Esophagus (tissue), 2 donors: ENCODE data around the gene PAQR8. TPM values are rescaled to one million over a fixed set of nuclear protein-coding genes. Genes with fewer than 3 reads are reported as not detected.

Experiments
- H3K27ac ChIP-seq, 2 donors: one replicate each; pipeline ENCODE4 v1.5.1; 2013; ENCODE audit warnings: low read depth in 2 of 2, mild to moderate bottlenecking in 2 of 2, inconsistent platforms in 1 of 2, low read length in 1 of 2, moderate library complexity in 1 of 2
- H3K27me3 ChIP-seq, 2 donors: one replicate each; pipeline ENCODE4 v1.6.1; 2013; ENCODE audit warnings: low read length in 2 of 2, control low read depth in 1 of 2, mild to moderate bottlenecking in 1 of 2; ENCODE audit not compliant: insufficient read depth in 2 of 2, control insufficient read depth in 1 of 2
- H3K36me3 ChIP-seq, 2 donors: one replicate each; pipeline ENCODE4 v1.6.1; 2013; ENCODE audit warnings: low read length in 1 of 2; ENCODE audit not compliant: control insufficient read depth in 2 of 2, insufficient read depth in 2 of 2
- H3K4me1 ChIP-seq, 2 donors: one replicate each; pipeline ENCODE4 v1.6.1; 2013; ENCODE audit warnings: low read length in 1 of 2; ENCODE audit not compliant: control insufficient read depth in 2 of 2, insufficient read depth in 2 of 2
- H3K4me3 ChIP-seq, 2 donors: one replicate each; pipeline ENCODE4 v1.5.1; 2013; ENCODE audit warnings: low read length in 2 of 2, mild to moderate bottlenecking in 2 of 2, low read depth in 1 of 2, moderate library complexity in 1 of 2
- H3K9me3 ChIP-seq, 2 donors: one replicate each; pipeline ENCODE4 v1.6.1; 2013; ENCODE audit warnings: mild to moderate bottlenecking in 2 of 2, low read depth in 1 of 2, low read length in 1 of 2, moderate library complexity in 1 of 2; ENCODE audit not compliant: control insufficient read depth in 2 of 2, insufficient read depth in 1 of 2
- WGBS, 2 donors: extraction: QIAGEN DNeasy Blood & Tissue Kit; methylation state at CpG; one replicate each; pipeline ENCODE4 v1.1.7; 2013; 5-methylcytosine and 5-hydroxymethylcytosine counted together
- polyA plus RNA-seq, 2 donors: library from polyadenylated mRNA; stranded (reverse); fragments of 200-250 nt; gene quantifications; one replicate each; pipeline ENCODE4 v1.2.3, GENCODE V29; 2013
- donor health status: healthy with polysubstance abuse.
- donor health status: Bipolar disorder and iron deficiency.

The PAQR8 gene
- polyA plus RNA-seq, 2 donors, result 5.1 to 7.7 TPM

GRCh38 chr6:52361414-52361944 is 472 bp upstream of the PAQR8 start:
- 25 to 30% methylated on average over 18 of the region's 18 CpGs for WGBS, 2 donors
- no peaks in the 10 kb centered on the region for H3K27me3 ChIP-seq
- H3K4me3 ChIP-seq, result peak overlapping the region; percentile 78 to 85
- H3K36me3 ChIP-seq, result no peaks in the 10 kb centered on the region
- no peaks in the 10 kb centered on the region for H3K9me3 ChIP-seq
- peak overlapping the region; percentile 75 to 83 for H3K27ac ChIP-seq
- peaks cover 0 to 5% of the 10 kb centered on the region in 2 donors for H3K4me1 ChIP-seq

DNA sequence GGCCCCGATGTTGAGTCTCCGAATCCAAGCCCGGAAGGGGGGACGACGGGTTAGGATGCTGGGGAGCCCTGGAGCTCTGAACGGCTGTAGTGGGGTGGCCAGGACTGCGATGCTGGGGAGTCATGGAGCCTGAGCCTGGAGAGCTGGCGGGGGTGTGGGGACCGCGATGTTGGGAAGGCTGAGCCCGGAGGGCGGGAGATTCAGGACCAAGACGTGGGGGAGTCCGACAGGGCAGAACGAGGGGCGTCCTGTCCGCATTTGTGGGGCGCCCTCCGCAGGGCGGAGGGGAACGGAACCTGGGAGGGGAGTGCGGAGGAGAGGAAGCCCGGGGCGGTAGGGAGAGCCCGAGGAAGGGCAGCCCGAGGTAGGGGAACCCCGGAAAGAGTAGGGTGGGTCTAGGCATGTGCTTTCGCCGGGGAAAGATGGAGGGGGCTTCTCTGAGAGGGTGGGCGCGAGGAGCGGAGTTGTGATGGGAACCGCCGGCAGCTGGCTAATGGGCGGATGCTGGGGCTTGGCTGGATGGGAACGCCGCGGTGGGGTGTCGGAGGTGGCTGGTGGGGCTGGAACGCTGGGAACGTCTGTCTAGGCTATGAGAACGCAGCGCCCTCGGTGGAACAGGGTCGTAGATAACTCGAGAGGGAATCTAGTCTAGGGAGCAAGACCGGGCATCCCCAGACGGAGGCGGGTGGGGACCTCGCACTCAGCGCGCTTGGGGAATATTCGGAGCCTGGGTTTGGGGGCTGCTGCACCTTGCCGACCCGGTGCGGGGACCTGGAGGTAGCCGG is 684 bp downstream of the PAQR8 start:
- peak overlapping the region; percentile 75 to 83 for H3K27ac ChIP-seq
- H3K4me1 ChIP-seq, result peaks cover 0 to 5% of the 10 kb centered on the region in 2 donors
- WGBS, 2 donors, result 1 to 2% methylated on average over 53 to 57 of the region's 57 CpGs
- H3K4me3 ChIP-seq, result peak overlapping the region; percentile 78 to 85
- no peaks in the 10 kb centered on the region for H3K27me3 ChIP-seq
- no peaks in the 10 kb centered on the region for H3K36me3 ChIP-seq
- H3K9me3 ChIP-seq, result no peaks in the 10 kb centered on the region

DNA sequence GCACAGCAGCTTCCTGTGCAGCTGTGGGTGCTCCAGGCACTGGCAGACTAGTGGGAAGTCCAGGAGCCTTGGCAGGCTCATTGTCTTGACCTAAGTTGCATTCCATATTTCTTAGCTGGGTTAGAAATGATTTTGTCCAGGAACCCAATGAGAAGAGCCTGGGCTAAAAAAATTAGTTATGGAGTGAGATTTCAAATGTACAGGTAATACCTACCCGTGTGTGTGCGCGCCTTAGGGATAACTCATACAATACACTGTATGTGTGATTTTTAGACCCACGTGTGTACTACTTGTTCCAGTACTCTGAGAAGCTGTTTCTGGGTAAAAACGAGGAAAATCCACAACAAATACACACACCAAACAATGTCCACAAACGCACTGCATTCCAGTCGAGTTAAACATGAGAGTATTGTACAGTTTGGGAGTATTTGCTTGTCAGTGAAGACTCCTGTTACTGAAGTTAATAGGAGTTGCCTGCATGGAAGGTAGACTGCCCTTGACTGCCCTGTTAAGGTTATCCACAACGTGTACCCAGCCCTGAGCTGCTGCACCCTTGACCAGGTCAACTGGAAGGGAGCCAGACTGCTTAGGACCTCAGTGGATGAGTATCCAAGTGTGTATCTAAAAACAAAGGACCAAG is 1.4 kb downstream of the PAQR8 start:
- Histone ChIP-seq H3K27ac (no peak overlapping the region), H3K4me1 (peaks cover 0 to 5% of the 10 kb centered on the region in 2 donors), H3K27me3 (no peaks in the 10 kb centered on the region), H3K4me3 (peak overlapping the region; percentile 78 to 85), H3K9me3 (no peaks in the 10 kb centered on the region), H3K36me3 (peaks cover 4% of the 10 kb centered on the region in 2 donors)
- 50 to 52% methylated on average over 8 of the region's 8 CpGs for WGBS, 2 donors

DNA sequence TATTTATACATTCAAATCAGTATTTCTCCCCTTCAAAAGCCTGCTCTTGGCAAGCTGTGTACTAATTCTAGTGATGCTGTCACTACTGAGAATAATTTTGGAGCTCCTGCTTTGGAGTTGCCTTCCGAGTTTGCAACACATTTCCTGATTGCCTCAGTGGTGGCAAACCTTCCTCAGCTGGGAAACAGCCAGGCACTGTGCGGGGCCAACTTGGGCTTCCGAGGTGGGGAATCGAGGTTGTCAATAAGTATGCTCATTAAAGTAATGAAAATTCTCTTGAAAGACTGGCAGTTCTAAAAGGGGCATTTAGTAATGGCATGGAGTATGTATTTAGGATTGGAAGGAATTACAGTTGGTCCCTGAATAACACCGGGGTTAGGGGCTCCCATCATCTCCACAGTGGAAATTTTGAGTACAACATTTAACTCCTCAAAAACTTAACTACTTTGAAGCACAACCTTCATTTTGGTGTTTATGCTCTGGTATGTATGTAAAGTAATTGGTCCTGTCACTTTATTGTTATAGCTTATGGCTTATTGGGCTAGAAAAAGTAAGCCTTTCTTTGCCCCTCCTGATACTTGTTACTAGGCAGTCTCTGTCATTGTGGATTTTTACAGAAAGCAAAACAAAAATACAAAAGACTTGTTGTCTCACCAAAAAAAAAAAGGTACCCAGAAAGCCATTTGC is 2.7 kb downstream of the PAQR8 start:
- H3K4me1 ChIP-seq, result peaks cover 0 to 5% of the 10 kb centered on the region in 2 donors
- peaks cover 4% of the 10 kb centered on the region in 2 donors for H3K36me3 ChIP-seq
- 70 to 83% methylated on average over 5 of the region's 5 CpGs for WGBS, 2 donors
- H3K9me3 ChIP-seq, result no peaks in the 10 kb centered on the region
- H3K4me3 ChIP-seq, result no peak overlapping the region
- H3K27ac ChIP-seq, result no peak overlapping the region
- H3K27me3 ChIP-seq, result no peaks in the 10 kb centered on the region

- 88 to 95% methylated on average over 4 of the region's 4 CpGs for WGBS, 2 donors
- Histone ChIP-seq H3K27ac (no peak overlapping the region), H3K27me3 (no peaks in the 10 kb centered on the region), H3K36me3 (peaks cover 4% of the 10 kb centered on the region in 2 donors), H3K4me1 (peaks cover 0 to 5% of the 10 kb centered on the region in 2 donors), H3K4me3 (no peak overlapping the region), H3K9me3 (no peaks in the 10 kb centered on the region)
These were observed 3.4 kb downstream of the PAQR8 start for GRCh38 chr6:52365317-52365716.

DNA sequence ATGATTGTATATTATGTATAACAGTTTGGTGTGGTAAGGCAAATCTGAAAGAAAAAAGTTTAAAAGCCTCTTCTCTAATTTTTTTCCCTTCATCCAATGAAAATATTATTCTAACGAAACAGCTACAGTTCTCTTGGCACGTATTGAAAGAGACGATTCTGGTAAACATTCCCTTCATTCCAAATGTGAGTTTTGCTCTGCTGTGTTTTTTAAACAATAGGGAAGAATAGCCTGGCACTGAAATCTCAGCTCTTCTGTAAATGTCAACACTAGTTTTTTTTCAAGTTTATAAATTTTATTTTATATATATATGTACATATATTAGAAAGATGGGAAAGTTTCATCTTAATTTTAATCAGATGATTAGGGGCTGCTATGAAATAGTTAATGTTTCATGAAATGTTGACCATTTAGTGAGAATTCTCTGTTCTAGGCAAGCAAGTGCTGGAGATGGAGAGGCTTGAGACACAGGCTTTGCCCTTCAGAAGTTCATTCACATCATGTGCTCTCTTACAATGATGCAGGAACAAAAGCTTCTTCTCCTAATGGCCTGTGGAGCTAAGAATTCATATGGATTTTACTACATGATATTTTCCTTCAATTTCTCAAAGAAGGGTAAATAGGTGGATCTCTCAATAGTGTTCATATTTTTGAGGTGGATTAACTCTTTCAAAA is 4.1 kb downstream of the PAQR8 start:
- Histone ChIP-seq H3K36me3 (peaks cover 4% of the 10 kb centered on the region in 2 donors), H3K9me3 (no peaks in the 10 kb centered on the region), H3K27ac (no peak overlapping the region), H3K4me1 (peaks cover 0 to 5% of the 10 kb centered on the region in 2 donors), H3K4me3 (no peak overlapping the region), H3K27me3 (no peaks in the 10 kb centered on the region)
- WGBS, 2 donors, result 66 to 70% methylated on average over 3 of the region's 3 CpGs

- Histone ChIP-seq H3K4me1 (peaks cover 0 to 3% of the 10 kb centered on the region in 2 donors), H3K4me3 (no peak overlapping the region), H3K27ac (no peak overlapping the region), H3K27me3 (no peaks in the 10 kb centered on the region), H3K9me3 (no peaks in the 10 kb centered on the region), H3K36me3 (peaks cover 4% of the 10 kb centered on the region in 2 donors)
- WGBS, 2 donors, result 85 to 92% methylated on average over 6 of the region's 6 CpGs
These were observed 6.1 kb downstream of the PAQR8 start for GRCh38 chr6:52368002-52368401.

DNA sequence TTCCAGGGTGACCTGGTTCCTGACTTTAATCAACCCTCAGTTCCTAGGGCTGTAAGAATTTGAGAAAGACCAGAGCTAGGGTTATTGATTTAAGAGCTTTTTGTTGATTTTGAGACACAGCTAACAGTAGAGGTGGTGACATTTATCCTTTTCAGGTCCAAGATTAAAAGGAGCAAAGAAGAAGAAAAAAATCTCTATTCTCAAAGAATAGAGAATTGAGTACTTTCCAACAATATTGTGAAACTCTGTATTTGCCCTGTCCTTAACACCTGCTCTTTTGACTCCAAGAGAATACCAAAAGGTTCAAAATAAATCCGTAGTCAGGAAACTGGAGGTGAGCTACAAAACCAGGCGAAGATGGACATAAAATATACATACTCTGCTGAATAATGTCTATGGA is 7.3 kb downstream of the PAQR8 start:
- WGBS, 2 donors, result 89 to 97% methylated on average over 2 of the region's 2 CpGs
- no peak overlapping the region for H3K27ac ChIP-seq

DNA sequence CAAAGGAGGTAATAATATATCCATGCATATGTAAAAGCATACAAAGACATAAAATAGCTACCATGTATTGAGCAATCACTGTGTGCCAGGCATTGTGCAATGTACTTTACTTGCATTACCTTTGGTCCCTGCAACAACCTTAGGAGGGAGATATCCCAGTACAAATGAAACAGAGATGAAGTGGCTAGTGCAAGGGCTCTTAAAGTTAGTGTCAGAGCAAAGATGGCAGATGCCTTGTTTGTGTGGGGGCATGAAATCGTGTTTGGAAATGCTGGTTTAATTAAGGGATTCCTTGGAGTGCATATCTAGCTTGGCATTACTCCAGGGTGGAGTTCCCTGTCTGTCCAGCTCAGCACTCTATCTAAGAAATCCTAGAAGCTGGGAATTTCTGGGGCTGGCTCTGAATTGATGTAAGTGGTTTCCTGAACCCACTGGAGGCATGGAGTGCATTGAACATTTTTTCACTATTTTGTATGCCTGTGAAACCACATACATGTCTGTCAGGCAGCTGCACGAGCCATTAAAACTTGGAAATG is 9.8 kb downstream of the PAQR8 start:
- 59 to 62% methylated on average over 2 of the region's 2 CpGs for WGBS, 2 donors
- H3K4me1 ChIP-seq, result no peaks in the 10 kb centered on the region
- H3K27me3 ChIP-seq, result no peaks in the 10 kb centered on the region
- H3K27ac ChIP-seq, result no peak overlapping the region
- H3K4me3 ChIP-seq, result no peak overlapping the region
- H3K36me3 ChIP-seq, result peaks cover 4% of the 10 kb centered on the region in 2 donors
- H3K9me3 ChIP-seq, result peaks cover 0 to 1% of the 10 kb centered on the region in 2 donors

More for the DNA sequence above, 7.3 kb downstream of the PAQR8 start:
- no peak overlapping the region for H3K4me3 ChIP-seq
- H3K27me3 ChIP-seq, result no peaks in the 10 kb centered on the region
- H3K9me3 ChIP-seq, result peaks cover 0 to 1% of the 10 kb centered on the region in 2 donors
- no peaks in the 10 kb centered on the region for H3K4me1 ChIP-seq
- H3K36me3 ChIP-seq, result peaks cover 4% of the 10 kb centered on the region in 2 donors
